ENCODE measurements around the gene PRCC. TPM values are rescaled to one million over a fixed set of nuclear protein-coding genes. Genes with fewer than 3 reads are reported as not detected.
A peak's percentile ranks its signal among the peaks of the same experiment; 100 is the strongest.

Gene PRCC
- total and polyA plus RNA-seq, 2 of the 13 experiments (the other 11 are each of a cell fraction or from before 2014, with no cell fraction given) = 24.2 to 40.5 TPM

- TF ChIP-seq ZNF562 (CRISPR knock-in tag; IDR thresholded peaks at IDR 0.05; ENCODE audit: borderline replicate concordance) = no peak
- TF ChIP-seq ZNF788 (CRISPR knock-in tag; IDR thresholded peaks at IDR 0.05; ENCODE audit: borderline replicate concordance) = no peak
- no peak for TF ChIP-seq SIX4 (CRISPR knock-in tag; IDR thresholded peaks at IDR 0.05)
- TF ChIP-seq TRIM24 (CRISPR knock-in tag; IDR thresholded peaks at IDR 0.05) = no peak
- TF ChIP-seq ZNF124 (CRISPR knock-in tag; IDR thresholded peaks at IDR 0.05) = no peak
- TF ChIP-seq, protein P1, sequence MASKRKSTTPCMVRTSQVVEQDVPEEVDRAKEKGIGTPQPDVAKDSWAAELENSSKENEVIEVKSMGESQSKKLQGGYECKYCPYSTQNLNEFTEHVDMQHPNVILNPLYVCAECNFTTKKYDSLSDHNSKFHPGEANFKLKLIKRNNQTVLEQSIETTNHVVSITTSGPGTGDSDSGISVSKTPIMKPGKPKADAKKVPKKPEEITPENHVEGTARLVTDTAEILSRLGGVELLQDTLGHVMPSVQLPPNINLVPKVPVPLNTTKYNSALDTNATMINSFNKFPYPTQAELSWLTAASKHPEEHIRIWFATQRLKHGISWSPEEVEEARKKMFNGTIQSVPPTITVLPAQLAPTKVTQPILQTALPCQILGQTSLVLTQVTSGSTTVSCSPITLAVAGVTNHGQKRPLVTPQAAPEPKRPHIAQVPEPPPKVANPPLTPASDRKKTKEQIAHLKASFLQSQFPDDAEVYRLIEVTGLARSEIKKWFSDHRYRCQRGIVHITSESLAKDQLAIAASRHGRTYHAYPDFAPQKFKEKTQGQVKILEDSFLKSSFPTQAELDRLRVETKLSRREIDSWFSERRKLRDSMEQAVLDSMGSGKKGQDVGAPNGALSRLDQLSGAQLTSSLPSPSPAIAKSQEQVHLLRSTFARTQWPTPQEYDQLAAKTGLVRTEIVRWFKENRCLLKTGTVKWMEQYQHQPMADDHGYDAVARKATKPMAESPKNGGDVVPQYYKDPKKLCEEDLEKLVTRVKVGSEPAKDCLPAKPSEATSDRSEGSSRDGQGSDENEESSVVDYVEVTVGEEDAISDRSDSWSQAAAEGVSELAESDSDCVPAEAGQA (IDR thresholded peaks at IDR 0.05; ENCODE audit: low read depth) = no peak
- TF ChIP-seq, protein P1 (CRISPR knock-in tag; IDR thresholded peaks at IDR 0.05; ENCODE audit: borderline replicate concordance) = peak; percentile 33; the same call in 1 of the 2 replicates
- no peak for TF ChIP-seq DZIP1 (CRISPR knock-in tag; IDR thresholded peaks at IDR 0.05)
- TF ChIP-seq TOPORS (CRISPR knock-in tag; IDR thresholded peaks at IDR 0.05) = no peak
- peak; percentile 88 for TF ChIP-seq FOXM1 (CRISPR knock-in tag; IDR thresholded peaks at IDR 0.05)
- 0 out of 2 replicates have a peak, but pooled peaks have one; percentile 17 for TF ChIP-seq ZNF20 (CRISPR knock-in tag; IDR thresholded peaks at IDR 0.05)
- no peak for TF ChIP-seq ZNF644 (CRISPR knock-in tag; IDR thresholded peaks at IDR 0.05; ENCODE audit: low read depth)
- TF ChIP-seq FOXK2 (IDR thresholded peaks at IDR 0.05) = no peak
- TF ChIP-seq, protein P2, sequence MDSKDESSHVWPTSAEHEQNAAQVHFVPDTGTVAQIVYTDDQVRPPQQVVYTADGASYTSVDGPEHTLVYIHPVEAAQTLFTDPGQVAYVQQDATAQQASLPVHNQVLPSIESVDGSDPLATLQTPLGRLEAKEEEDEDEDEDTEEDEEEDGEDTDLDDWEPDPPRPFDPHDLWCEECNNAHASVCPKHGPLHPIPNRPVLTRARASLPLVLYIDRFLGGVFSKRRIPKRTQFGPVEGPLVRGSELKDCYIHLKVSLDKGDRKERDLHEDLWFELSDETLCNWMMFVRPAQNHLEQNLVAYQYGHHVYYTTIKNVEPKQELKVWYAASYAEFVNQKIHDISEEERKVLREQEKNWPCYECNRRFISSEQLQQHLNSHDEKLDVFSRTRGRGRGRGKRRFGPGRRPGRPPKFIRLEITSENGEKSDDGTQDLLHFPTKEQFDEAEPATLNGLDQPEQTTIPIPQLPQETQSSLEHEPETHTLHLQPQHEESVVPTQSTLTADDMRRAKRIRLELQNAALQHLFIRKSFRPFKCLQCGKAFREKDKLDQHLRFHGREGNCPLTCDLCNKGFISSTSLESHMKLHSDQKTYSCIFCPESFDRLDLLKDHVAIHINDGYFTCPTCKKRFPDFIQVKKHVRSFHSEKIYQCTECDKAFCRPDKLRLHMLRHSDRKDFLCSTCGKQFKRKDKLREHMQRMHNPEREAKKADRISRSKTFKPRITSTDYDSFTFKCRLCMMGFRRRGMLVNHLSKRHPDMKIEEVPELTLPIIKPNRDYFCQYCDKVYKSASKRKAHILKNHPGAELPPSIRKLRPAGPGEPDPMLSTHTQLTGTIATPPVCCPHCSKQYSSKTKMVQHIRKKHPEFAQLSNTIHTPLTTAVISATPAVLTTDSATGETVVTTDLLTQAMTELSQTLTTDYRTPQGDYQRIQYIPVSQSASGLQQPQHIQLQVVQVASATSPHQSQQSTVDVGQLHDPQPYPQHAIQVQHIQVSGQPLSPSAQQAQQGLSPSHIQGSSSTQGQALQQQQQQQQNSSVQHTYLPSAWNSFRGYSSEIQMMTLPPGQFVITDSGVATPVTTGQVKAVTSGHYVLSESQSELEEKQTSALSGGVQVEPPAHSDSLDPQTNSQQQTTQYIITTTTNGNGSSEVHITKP (CRISPR knock-in tag; IDR thresholded peaks at IDR 0.05; ENCODE audit: low read depth) = no peak
- no peak for TF ChIP-seq ZNF782 (CRISPR knock-in tag; IDR thresholded peaks at IDR 0.05; ENCODE audit: borderline replicate concordance)
- no peak for TF ChIP-seq SAP130 (CRISPR knock-in tag; IDR thresholded peaks at IDR 0.05; ENCODE audit: low read depth)
- TF ChIP-seq, protein P3, sequence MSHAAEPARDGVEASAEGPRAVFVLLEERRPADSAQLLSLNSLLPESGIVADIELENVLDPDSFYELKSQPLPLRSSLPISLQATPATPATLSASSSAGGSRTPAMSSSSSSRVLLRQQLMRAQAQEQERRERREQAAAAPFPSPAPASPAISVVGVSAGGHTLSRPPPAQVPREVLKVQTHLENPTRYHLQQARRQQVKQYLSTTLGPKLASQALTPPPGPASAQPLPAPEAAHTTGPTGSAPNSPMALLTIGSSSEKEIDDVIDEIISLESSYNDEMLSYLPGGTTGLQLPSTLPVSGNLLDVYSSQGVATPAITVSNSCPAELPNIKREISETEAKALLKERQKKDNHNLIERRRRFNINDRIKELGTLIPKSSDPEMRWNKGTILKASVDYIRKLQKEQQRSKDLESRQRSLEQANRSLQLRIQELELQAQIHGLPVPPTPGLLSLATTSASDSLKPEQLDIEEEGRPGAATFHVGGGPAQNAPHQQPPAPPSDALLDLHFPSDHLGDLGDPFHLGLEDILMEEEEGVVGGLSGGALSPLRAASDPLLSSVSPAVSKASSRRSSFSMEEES (CRISPR knock-in tag; IDR thresholded peaks at IDR 0.05) = no peak
- no peak for TF ChIP-seq GFI1 (CRISPR knock-in tag; IDR thresholded peaks at IDR 0.05; ENCODE audit: borderline replicate concordance)
- TF ChIP-seq RORA (CRISPR knock-in tag; IDR thresholded peaks at IDR 0.05) = no peak
Measured at GRCh38 chr1:156751451-156751756, 15.9 kb upstream of the PRCC start, which contains the start of gene HDGF (continued).
